ENCODE measurements around the gene ZNF70. TPM values are rescaled to one million over a fixed set of nuclear protein-coding genes. Genes with fewer than 3 reads are reported as not detected.
A peak's percentile ranks its signal among the peaks of the same experiment; 100 is the strongest.

The ZNF70 gene
- total and polyA plus RNA-seq, 10 of the 15 experiments (the other 5 are each of a cell fraction or from before 2014, with no cell fraction given), result 0.15 to 2.3 (median 0.85) TPM

DNA sequence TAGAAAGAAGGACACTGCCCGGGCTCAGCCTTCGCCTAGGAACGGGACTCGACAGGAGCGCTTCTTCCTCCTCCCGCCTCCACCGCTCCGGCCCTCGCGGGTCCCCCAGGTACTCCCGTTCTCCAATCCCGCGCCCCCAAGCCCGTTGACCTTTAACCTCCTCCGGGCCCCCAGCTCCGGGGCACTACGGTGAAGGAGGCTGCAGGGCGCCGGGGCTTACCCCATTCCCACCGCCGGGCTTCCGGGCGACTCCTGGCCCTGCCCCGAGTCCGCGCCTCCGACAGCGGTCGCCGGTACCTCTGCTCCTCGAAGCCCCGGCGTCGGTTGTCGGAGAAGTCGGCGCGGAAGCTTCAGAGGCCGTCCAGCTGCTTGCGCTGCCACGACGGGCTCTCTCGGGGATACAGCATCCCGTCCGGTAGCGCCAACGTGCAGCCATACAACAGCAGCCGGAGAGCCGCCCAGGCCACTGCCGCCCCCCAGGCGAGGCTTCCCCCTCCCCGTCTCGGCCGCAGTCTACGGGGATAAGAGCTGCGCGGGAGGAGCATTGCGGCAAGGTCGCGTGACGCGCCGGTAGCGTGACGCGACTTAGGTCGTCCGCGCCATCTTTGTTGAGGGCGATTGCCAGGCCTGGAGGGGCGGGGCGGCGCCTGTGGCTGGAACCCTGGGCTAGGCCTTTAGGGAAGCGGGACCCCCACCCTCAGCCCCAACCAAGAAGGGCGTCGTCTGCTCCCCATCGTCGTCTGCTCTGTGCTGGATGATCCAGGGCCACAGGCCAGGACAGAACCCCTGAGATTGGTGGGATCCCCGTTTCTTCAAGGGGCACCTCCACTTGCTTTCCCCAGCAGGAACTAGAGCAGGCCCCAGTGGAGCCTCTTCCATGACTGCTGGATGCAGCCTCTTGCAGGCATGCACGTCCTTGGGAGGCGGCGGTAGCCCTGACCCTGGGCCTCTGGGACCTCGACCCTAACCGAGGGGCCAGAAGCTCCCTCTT is 33.8 kb downstream of the ZNF70 start (continued):
- TF ChIP-seq, protein P1, sequence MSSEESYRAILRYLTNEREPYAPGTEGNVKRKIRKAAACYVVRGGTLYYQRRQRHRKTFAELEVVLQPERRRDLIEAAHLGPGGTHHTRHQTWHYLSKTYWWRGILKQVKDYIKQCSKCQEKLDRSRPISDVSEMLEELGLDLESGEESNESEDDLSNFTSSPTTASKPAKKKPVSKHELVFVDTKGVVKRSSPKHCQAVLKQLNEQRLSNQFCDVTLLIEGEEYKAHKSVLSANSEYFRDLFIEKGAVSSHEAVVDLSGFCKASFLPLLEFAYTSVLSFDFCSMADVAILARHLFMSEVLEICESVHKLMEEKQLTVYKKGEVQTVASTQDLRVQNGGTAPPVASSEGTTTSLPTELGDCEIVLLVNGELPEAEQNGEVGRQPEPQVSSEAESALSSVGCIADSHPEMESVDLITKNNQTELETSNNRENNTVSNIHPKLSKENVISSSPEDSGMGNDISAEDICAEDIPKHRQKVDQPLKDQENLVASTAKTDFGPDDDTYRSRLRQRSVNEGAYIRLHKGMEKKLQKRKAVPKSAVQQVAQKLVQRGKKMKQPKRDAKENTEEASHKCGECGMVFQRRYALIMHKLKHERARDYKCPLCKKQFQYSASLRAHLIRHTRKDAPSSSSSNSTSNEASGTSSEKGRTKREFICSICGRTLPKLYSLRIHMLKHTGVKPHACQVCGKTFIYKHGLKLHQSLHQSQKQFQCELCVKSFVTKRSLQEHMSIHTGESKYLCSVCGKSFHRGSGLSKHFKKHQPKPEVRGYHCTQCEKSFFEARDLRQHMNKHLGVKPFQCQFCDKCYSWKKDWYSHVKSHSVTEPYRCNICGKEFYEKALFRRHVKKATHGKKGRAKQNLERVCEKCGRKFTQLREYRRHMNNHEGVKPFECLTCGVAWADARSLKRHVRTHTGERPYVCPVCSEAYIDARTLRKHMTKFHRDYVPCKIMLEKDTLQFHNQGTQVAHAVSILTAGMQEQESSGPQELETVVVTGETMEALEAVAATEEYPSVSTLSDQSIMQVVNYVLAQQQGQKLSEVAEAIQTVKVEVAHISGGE (CRISPR knock-in tag; IDR thresholded peaks at IDR 0.05), result no peak
- peak; percentile 77; the same call in 1 of the 2 replicates for TF ChIP-seq ATF3 (IDR thresholded peaks at IDR 0.05; ENCODE audit: borderline replicate concordance, extremely low read depth, low read depth, low read length)
- TF ChIP-seq RBBP5 (conservative IDR thresholded peaks at IDR 0.05), result no peak
- TF ChIP-seq HDGF (IDR thresholded peaks at IDR 0.05), result peak; percentile 96
- peak; percentile 99 for TF ChIP-seq CREM (IDR thresholded peaks at IDR 0.05; ENCODE audit: low read depth)
- peak; percentile 24; the same call in 1 of the 2 replicates for TF ChIP-seq MTA2 (IDR thresholded peaks at IDR 0.05; ENCODE audit: low read depth)
- peak; percentile 97 for TF ChIP-seq POLR2A (IDR thresholded peaks at IDR 0.05; ENCODE audit: low read depth, low read length)
- no peak for TF ChIP-seq ZNF384 (IDR thresholded peaks at IDR 0.05; ENCODE audit: borderline replicate concordance, low read depth, low read length)
- TF ChIP-seq ZNF207 (IDR thresholded peaks at IDR 0.05; ENCODE audit: borderline replicate concordance), result peak; percentile 96
- no peak for TF ChIP-seq NFYB (IDR thresholded peaks at IDR 0.05; ENCODE audit: insufficient read depth, low read depth, low read length)
- TF ChIP-seq MEF2B (IDR thresholded peaks at IDR 0.05; ENCODE audit: partially characterized antibody, poor library complexity, severe bottlenecking), result peak; percentile 56
- peak; percentile 99 for TF ChIP-seq BHLHE40 (IDR thresholded peaks at IDR 0.05; ENCODE audit: borderline replicate concordance in 1 of 2, low read depth in 2 of 2, low read length in 1 of 2)
- TF ChIP-seq, protein P2, sequence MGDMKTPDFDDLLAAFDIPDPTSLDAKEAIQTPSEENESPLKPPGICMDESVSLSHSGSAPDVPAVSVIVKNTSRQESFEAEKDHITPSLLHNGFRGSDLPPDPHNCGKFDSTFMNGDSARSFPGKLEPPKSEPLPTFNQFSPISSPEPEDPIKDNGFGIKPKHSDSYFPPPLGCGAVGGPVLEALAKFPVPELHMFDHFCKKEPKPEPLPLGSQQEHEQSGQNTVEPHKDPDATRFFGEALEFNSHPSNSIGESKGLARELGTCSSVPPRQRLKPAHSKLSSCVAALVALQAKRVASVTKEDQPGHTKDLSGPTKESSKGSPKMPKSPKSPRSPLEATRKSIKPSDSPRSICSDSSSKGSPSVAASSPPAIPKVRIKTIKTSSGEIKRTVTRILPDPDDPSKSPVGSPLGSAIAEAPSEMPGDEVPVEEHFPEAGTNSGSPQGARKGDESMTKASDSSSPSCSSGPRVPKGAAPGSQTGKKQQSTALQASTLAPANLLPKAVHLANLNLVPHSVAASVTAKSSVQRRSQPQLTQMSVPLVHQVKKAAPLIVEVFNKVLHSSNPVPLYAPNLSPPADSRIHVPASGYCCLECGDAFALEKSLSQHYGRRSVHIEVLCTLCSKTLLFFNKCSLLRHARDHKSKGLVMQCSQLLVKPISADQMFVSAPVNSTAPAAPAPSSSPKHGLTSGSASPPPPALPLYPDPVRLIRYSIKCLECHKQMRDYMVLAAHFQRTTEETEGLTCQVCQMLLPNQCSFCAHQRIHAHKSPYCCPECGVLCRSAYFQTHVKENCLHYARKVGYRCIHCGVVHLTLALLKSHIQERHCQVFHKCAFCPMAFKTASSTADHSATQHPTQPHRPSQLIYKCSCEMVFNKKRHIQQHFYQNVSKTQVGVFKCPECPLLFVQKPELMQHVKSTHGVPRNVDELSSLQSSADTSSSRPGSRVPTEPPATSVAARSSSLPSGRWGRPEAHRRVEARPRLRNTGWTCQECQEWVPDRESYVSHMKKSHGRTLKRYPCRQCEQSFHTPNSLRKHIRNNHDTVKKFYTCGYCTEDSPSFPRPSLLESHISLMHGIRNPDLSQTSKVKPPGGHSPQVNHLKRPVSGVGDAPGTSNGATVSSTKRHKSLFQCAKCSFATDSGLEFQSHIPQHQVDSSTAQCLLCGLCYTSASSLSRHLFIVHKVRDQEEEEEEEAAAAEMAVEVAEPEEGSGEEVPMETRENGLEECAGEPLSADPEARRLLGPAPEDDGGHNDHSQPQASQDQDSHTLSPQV (IDR thresholded peaks at IDR 0.05), result no peak
- TF ChIP-seq NBN (IDR thresholded peaks at IDR 0.05), result peak; percentile 94
- peak; percentile 99 for TF ChIP-seq CREB1 (IDR thresholded peaks at IDR 0.05; ENCODE audit: low read depth)
- peak; percentile 89; the same call in 1 of the 2 replicates for TF ChIP-seq ASH2L (IDR thresholded peaks at IDR 0.05; ENCODE audit: borderline replicate concordance, low read depth)
- peak; percentile 88 for TF ChIP-seq POLR2AphosphoS2 (IDR thresholded peaks at IDR 0.05; ENCODE audit: low read depth, low read length)
- peak; percentile 63; the same call in 1 of the 2 replicates for TF ChIP-seq MLLT1 (IDR thresholded peaks at IDR 0.05)
